ENCODE measurements around the gene GABRG3.

DNA sequence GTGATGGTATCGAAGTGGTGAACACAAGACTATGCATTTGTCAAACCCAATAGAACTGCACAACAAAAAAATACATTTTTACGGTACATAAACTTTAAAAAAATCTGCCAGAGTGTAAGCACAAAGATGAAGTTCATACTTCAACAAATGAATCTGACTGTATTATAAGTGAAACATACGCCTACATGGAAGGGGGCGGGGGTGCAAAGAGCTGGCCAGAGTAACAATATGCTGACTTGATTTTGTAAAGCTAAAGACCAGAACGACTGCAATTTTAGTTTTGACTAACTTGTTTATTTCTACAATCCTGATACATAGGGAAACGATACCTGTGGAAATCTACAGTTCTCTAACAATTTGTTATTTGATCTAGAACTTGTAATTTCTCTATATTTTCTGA lies 426.0 kb downstream of the GABRG3 start:
- TF ChIP-seq, protein P1, sequence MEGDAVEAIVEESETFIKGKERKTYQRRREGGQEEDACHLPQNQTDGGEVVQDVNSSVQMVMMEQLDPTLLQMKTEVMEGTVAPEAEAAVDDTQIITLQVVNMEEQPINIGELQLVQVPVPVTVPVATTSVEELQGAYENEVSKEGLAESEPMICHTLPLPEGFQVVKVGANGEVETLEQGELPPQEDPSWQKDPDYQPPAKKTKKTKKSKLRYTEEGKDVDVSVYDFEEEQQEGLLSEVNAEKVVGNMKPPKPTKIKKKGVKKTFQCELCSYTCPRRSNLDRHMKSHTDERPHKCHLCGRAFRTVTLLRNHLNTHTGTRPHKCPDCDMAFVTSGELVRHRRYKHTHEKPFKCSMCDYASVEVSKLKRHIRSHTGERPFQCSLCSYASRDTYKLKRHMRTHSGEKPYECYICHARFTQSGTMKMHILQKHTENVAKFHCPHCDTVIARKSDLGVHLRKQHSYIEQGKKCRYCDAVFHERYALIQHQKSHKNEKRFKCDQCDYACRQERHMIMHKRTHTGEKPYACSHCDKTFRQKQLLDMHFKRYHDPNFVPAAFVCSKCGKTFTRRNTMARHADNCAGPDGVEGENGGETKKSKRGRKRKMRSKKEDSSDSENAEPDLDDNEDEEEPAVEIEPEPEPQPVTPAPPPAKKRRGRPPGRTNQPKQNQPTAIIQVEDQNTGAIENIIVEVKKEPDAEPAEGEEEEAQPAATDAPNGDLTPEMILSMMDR (optimal IDR thresholded peaks at IDR 0.05 in 1 of 3, IDR thresholded peaks at IDR 0.05 in 1 of 3, conservative IDR thresholded peaks at IDR 0.05 in 1 of 3; ENCODE audit: extremely low read depth in 1 of 3, insufficient read depth in 2 of 3, low read length in 3 of 3): no peak
- no peak for TF ChIP-seq EZH2 (IDR thresholded peaks at IDR 0.05; ENCODE audit: low read length)
